Stomach (tissue), 4 donors: ENCODE data around the gene COL27A1.

Experiments used
- CTCF ChIP-seq, 7 experiments: fragments of 450-650 bp in 4 of 7; fragments of 200-600 bp in 3 of 7; sonication (generic) in 3 of 7; IDR thresholded peaks; one replicate each; pipeline ENCODE4 v1.5.1; 2016 to 2019; ENCODE audit warnings: antibody characterized with exemption in 7 of 7, control low read depth in 2 of 7, mild to moderate bottlenecking in 1 of 7
- EP300 ChIP-seq: sonication (generic); formaldehyde crosslinking; IDR thresholded peaks from one replicate; pipeline ENCODE4 v1.6.1; 2017; ENCODE audit warnings: antibody characterized with exemption
- POLR2A ChIP-seq, 4 donors: fragments of 450-650 bp; IDR thresholded peaks; one replicate each; pipeline ENCODE4 v1.6.1; 2016; ENCODE audit warnings: antibody characterized with exemption in 4 of 4, control low read depth in 2 of 4, mild to moderate bottlenecking in 1 of 4, moderate library complexity in 1 of 4

GRCh38 chr9:114203410-114204140, 48.2 kb downstream of the COL27A1 start:
- TF ChIP-seq CTCF (IDR thresholded peaks at IDR 0.05), result no peak
- no peak for TF ChIP-seq EP300
- no peak for TF ChIP-seq POLR2A (IDR thresholded peaks at IDR 0.05)
